Body of pancreas (tissue), 4 donors: ENCODE results near the gene DENND1A. TPM values are rescaled to one million over a fixed set of nuclear protein-coding genes. Genes with fewer than 3 reads are reported as not detected.

Source experiments
- ATAC-seq: fragments of 150-250 bp; one replicate; pipeline ENCODE4 v1.9.1; 2016
- DNase-seq, 4 donors: peaks; one replicate each; pipeline ENCODE4 v3.0.0-alpha.2; 2019
- H3K27ac ChIP-seq, 4 donors: fragments of 200-600 bp; sonication (generic); 1 replicate in 3 of 4; 2 replicates in 1 of 4; pipeline versions ENCODE4 v1.5.1 to v1.6.1; 2016 to 2019; ENCODE audit warnings: mild to moderate bottlenecking in 1 of 4, mixed read lengths in 1 of 4, moderate library complexity in 1 of 4
- H3K27me3 ChIP-seq, 2 donors: fragments of 200-600 bp; sonication (generic); one replicate each; pipeline ENCODE4 v1.6.0; 2016; ENCODE audit warnings: mild to moderate bottlenecking in 1 of 2
- H3K36me3 ChIP-seq, 2 donors: fragments of 200-600 bp; sonication (generic); replicated peaks in 1 of 2; 2 replicates each; pipeline ENCODE4 v1.5.1; 2016; ENCODE audit warnings: low read depth in 2 of 2; ENCODE audit not compliant: insufficient read depth in 1 of 2
- H3K4me1 ChIP-seq: fragments of 200-600 bp; sonication (generic); one replicate; pipeline ENCODE4 v1.6.0; 2016
- H3K4me3 ChIP-seq, 2 donors: fragments of 200-600 bp; sonication (generic); 1 replicate in 1 of 2; 2 replicates in 1 of 2; pipeline ENCODE4 v1.5.1; 2016 to 2019
- H3K9me3 ChIP-seq, 3 donors: fragments of 200-600 bp; sonication (generic); 1 replicate in 2 of 3; 2 replicates in 1 of 3; pipeline ENCODE4 v1.5.1; 2016
- CTCF ChIP-seq, 7 experiments: fragments of 450-650 bp in 4 of 7; fragments of 200-600 bp in 3 of 7; sonication (generic) in 3 of 7; IDR thresholded peaks; one replicate each; pipeline ENCODE4 v1.5.1; 2016 to 2019; ENCODE audit warnings: antibody characterized with exemption in 7 of 7
- POLR2A ChIP-seq, 3 donors: fragments of 450-650 bp; IDR thresholded peaks; one replicate each; pipeline ENCODE4 v1.6.1; 2016; ENCODE audit warnings: antibody characterized with exemption in 3 of 3, mild to moderate bottlenecking in 2 of 3
- WGBS, 2 donors: methylation state at CpG; one replicate each; pipeline ENCODE4 v1.1.5; 2017; 5-methylcytosine and 5-hydroxymethylcytosine counted together
- intact Hi-C: fragments of 100-400 bp; cut with DNase I; formaldehyde crosslinking; loops from one replicate; pipeline ENCODE4 v1.15.1; 2023
- total RNA-seq, 2 donors: library from RNA; depleted of rRNA; stranded (reverse); fragments of >200 nt; gene quantifications; one replicate each; pipeline ENCODE4 v1.1.0, GENCODE V29; 2016

The DENND1A gene
- total RNA-seq, 2 donors from 2014 or later: 7.6 to 8.6 TPM

DNA sequence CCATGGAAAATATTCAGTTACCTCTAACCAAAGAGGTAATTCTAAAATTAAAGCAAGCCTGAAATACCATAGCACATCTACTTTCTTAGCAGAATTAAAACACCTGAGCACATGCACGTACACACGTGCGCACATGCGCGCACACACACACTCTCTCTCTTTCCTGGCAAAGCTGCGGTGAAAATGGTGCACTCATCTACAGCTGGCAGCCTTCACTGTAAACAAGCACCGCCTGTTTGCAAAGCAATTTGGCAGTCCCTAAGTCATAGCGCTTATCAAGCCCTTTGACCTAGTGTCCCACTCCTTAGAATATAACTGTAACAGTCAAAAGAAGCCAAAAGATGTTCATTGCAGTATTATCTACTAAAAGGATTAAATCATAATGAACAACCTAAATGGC, 278.7 kb downstream of the DENND1A start:
- Histone ChIP-seq H3K27ac (no peak overlapping the region), H3K4me3 (no peak overlapping the region), H3K36me3 (no peaks in the 10 kb centered on the region), H3K27me3 (no peaks in the 10 kb centered on the region), H3K4me1 (no peaks in the 10 kb centered on the region), H3K9me3 (no peaks in the 10 kb centered on the region)
- TF ChIP-seq POLR2A (IDR thresholded peaks at IDR 0.05) (no peak), CTCF (IDR thresholded peaks at IDR 0.05) (no peak)
- intact Hi-C loops: no loop called here
- no peak for DNase-seq
- ATAC-seq: no peak
- WGBS, 2 donors: 95 to 97% methylated on average over 8 of the region's 8 CpGs

- no peak overlapping the region for H3K4me3 ChIP-seq
- H3K27ac ChIP-seq: no peak overlapping the region
- no peaks in the 10 kb centered on the region for H3K4me1 ChIP-seq
- H3K27me3 ChIP-seq: no peaks in the 10 kb centered on the region
- ATAC-seq (no peak), DNase-seq (no peak)
- 94 to 97% methylated on average over 3 of the region's 3 CpGs for WGBS, 2 donors
- TF ChIP-seq POLR2A (IDR thresholded peaks at IDR 0.05) (no peak), CTCF (IDR thresholded peaks at IDR 0.05) (no peak)
- intact Hi-C loops: no loop called here
- H3K9me3 ChIP-seq: no peaks in the 10 kb centered on the region
- no peaks in the 10 kb centered on the region for H3K36me3 ChIP-seq
Observed at GRCh38 chr9:123649909-123650308, 280.0 kb downstream of the DENND1A start.

GRCh38 chr9:123647145-123647544, 282.8 kb downstream of the DENND1A start:
- 74 to 90% methylated on average over 2 of the region's 2 CpGs for whole genome bisulfite sequencing, 2 donors
- Histone ChIP-seq H3K36me3 (no peaks in the 10 kb centered on the region), H3K9me3 (no peaks in the 10 kb centered on the region), H3K27me3 (no peaks in the 10 kb centered on the region), H3K4me3 (no peak overlapping the region), H3K27ac (no peak overlapping the region), H3K4me1 (peaks cover 4% of the 10 kb centered on the region)
- DNase-seq (no peak), ATAC-seq (no peak)
- TF ChIP-seq CTCF (IDR thresholded peaks at IDR 0.05) (no peak), POLR2A (IDR thresholded peaks at IDR 0.05) (no peak)
- intact Hi-C loops: no loop called here

DNA sequence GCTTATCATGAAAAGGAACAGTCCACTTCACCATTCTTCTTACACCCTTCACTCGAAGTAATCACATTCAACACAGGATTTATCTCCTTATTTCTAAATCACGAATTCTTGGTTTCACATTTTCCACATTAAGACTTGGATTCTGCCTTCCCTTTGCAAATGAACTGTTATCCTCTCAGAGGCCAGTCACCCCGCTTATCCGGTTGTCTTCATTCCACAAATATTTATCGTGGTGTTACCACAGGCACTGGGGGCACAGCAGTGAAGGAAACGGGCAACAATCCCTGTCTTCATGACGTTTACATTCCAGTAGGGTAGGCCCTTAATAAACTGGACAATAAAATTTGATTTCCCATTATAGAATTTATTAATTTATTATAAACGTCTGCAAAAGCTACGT, 284.2 kb downstream of the DENND1A start:
- Histone ChIP-seq H3K4me3 (no peak overlapping the region), H3K27ac (no peak overlapping the region), H3K4me1 (peaks cover 4% of the 10 kb centered on the region), H3K27me3 (no peaks in the 10 kb centered on the region), H3K9me3 (no peaks in the 10 kb centered on the region), H3K36me3 (no peaks in the 10 kb centered on the region)
- ATAC-seq (no peak), DNase-seq (no peak)
- intact Hi-C loops: no loop called here
- no peak for TF ChIP-seq CTCF (IDR thresholded peaks at IDR 0.05)
- 89 to 96% methylated on average over 9 of the region's 9 CpGs for WGBS, 2 donors

GRCh38 chr9:123645126-123645525, 284.8 kb downstream of the DENND1A start:
- no peak for DNase-seq
- no peak for ATAC-seq
- H3K27me3 ChIP-seq: no peaks in the 10 kb centered on the region
- no peak overlapping the region for H3K27ac ChIP-seq
- no peak for TF ChIP-seq CTCF (IDR thresholded peaks at IDR 0.05)
- no peak for TF ChIP-seq POLR2A (IDR thresholded peaks at IDR 0.05)
- intact Hi-C loops: no loop called here
- H3K4me3 ChIP-seq: no peak overlapping the region
- H3K36me3 ChIP-seq: no peaks in the 10 kb centered on the region
- no peaks in the 10 kb centered on the region for H3K9me3 ChIP-seq
- H3K4me1 ChIP-seq: peaks cover 4% of the 10 kb centered on the region
- WGBS, 2 donors: 91 to 97% methylated on average over 4 of the region's 4 CpGs
